Stimulated activated CD8-positive, alpha-beta memory T cell treated with anti-CD3 and anti-CD28 coated beads, Interleukin-15, amount 100 ng/mL, for 24 hours (primary cell): Measurements from ENCODE around the gene UBA3.
A peak's percentile ranks its signal among the peaks of the same experiment; 100 is the strongest.

ENCODE experiments used
- DNase-seq: peaks from one replicate; pipeline ENCODE4 v3.0.0-alpha.2; 2020; ENCODE audit warnings: low read depth

The UBA3 gene

GRCh38 chr3:69065318-69065964 lies 14.7 kb downstream of the UBA3 start:
- no peak for DNase-seq

- no peak for DNase-seq
Measured at GRCh38 chr3:69063636-69064035, 16.5 kb downstream of the UBA3 start.

GRCh38 chr3:69059688-69060087 lies 20.5 kb downstream of the UBA3 start:
- no peak for DNase-seq

- DNase-seq: no peak
Measured at GRCh38 chr3:69058947-69059224, 21.3 kb downstream of the UBA3 start.

GRCh38 chr3:69058180-69058946 lies 21.8 kb downstream of the UBA3 start:
- no peak for DNase-seq

- no peak for DNase-seq
Measured at GRCh38 chr3:69052472-69052898, 27.7 kb downstream of the UBA3 start.

GRCh38 chr3:69051756-69052471 lies 28.3 kb downstream of the UBA3 start, which contains the start of gene TMF1:
Gene TMF1 (minus strand): TSS chr3:69052333. CDS start chr3:69052086, 247 bp downstream.
- peak; percentile 96 for DNase-seq

- DNase-seq: no peak
Measured at GRCh38 chr3:69048990-69049389, 31.2 kb downstream of the UBA3 start.

- DNase-seq: no peak
Measured at GRCh38 chr3:69044608-69045007, 35.6 kb downstream of the UBA3 start.

GRCh38 chr3:69033470-69033869 lies 46.7 kb downstream of the UBA3 start:
- DNase-seq: no peak

- no peak for DNase-seq
Measured at GRCh38 chr3:69032737-69033136, 47.4 kb downstream of the UBA3 start.

GRCh38 chr3:69032142-69032541 lies 48.0 kb downstream of the UBA3 start:
- DNase-seq: no peak

- DNase-seq: no peak
Measured at GRCh38 chr3:69031635-69032034, 48.5 kb downstream of the UBA3 start.

GRCh38 chr3:69020857-69021256 lies 59.3 kb downstream of the UBA3 start:
- DNase-seq: no peak

- DNase-seq: no peak
Measured at GRCh38 chr3:69020424-69020823, 59.7 kb downstream of the UBA3 start.

- no peak for DNase-seq
Measured at GRCh38 chr3:69016901-69017300, 63.3 kb downstream of the UBA3 start.

- DNase-seq: no peak
Measured at GRCh38 chr3:69016102-69016501, 64.1 kb downstream of the UBA3 start.

GRCh38 chr3:69014022-69014580 lies 66.1 kb downstream of the UBA3 start:
- no peak for DNase-seq

- peak; percentile 62 for DNase-seq
Measured at GRCh38 chr3:69013253-69014021, 66.7 kb downstream of the UBA3 start, which contains the start of gene EOGT. Gene EOGT (minus strand): TSS chr3:69013684. CDS start chr3:69009846, 3,838 bp downstream.

- DNase-seq: no peak
Measured at GRCh38 chr3:69012800-69013252, 67.3 kb downstream of the UBA3 start.

- DNase-seq: no peak
Measured at GRCh38 chr3:69012100-69012799, 67.9 kb downstream of the UBA3 start.
